ENCODE measurements around the gene MYH3. TPM values are rescaled to one million over a fixed set of nuclear protein-coding genes. Genes with fewer than 3 reads are reported as not detected.
A peak's percentile ranks its signal among the peaks of the same experiment; 100 is the strongest.

The MYH3 gene
- total and polyA plus RNA-seq, 2 experiments from 2014 or later = 0.93 to 3.5 TPM

GRCh38 chr17:10683853-10684252, 26.7 kb upstream of the MYH3 start:
- H3K9me2 ChIP-seq (replicated peaks; ENCODE audit: insufficient read depth) = no peaks in the 10 kb centered on the region
- no peak overlapping the region for H2AFZ ChIP-seq
- 47% methylated on average over 2 of the region's 2 CpGs for WGBS (ENCODE audit: low lambda C conversion rate, missing lambda C conversion rate)
- no peaks in the 10 kb centered on the region for H3K27me3 ChIP-seq
- peaks cover 4% of the 10 kb centered on the region for H3K79me2 ChIP-seq
- no peak overlapping the region for H3K27ac ChIP-seq
- H3K4me1 ChIP-seq (ENCODE audit: insufficient read depth) = no peaks in the 10 kb centered on the region
- no peak overlapping the region for H3K4me3 ChIP-seq
- no peaks in the 10 kb centered on the region for H3K36me3 ChIP-seq (replicated peaks; ENCODE audit: insufficient read depth, low read depth)
- TF ChIP-seq EZH2phosphoT487 (IDR thresholded peaks at IDR 0.05; ENCODE audit: low read depth, severe bottlenecking, unreplicated experiment) = no peak
- TF ChIP-seq, protein P1, sequence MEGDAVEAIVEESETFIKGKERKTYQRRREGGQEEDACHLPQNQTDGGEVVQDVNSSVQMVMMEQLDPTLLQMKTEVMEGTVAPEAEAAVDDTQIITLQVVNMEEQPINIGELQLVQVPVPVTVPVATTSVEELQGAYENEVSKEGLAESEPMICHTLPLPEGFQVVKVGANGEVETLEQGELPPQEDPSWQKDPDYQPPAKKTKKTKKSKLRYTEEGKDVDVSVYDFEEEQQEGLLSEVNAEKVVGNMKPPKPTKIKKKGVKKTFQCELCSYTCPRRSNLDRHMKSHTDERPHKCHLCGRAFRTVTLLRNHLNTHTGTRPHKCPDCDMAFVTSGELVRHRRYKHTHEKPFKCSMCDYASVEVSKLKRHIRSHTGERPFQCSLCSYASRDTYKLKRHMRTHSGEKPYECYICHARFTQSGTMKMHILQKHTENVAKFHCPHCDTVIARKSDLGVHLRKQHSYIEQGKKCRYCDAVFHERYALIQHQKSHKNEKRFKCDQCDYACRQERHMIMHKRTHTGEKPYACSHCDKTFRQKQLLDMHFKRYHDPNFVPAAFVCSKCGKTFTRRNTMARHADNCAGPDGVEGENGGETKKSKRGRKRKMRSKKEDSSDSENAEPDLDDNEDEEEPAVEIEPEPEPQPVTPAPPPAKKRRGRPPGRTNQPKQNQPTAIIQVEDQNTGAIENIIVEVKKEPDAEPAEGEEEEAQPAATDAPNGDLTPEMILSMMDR (IDR thresholded peaks at IDR 0.05; ENCODE audit: poor library complexity) = peak; percentile 35
- DNase-seq (ENCODE audit: low spot score) = no peak
- H3K9me3 ChIP-seq (ENCODE audit: low read depth) = no peaks in the 10 kb centered on the region
- H4K20me1 ChIP-seq (ENCODE audit: insufficient read depth, poor library complexity, severe bottlenecking) = no peaks in the 10 kb centered on the region
- H3K4me2 ChIP-seq = no peak overlapping the region

DNA sequence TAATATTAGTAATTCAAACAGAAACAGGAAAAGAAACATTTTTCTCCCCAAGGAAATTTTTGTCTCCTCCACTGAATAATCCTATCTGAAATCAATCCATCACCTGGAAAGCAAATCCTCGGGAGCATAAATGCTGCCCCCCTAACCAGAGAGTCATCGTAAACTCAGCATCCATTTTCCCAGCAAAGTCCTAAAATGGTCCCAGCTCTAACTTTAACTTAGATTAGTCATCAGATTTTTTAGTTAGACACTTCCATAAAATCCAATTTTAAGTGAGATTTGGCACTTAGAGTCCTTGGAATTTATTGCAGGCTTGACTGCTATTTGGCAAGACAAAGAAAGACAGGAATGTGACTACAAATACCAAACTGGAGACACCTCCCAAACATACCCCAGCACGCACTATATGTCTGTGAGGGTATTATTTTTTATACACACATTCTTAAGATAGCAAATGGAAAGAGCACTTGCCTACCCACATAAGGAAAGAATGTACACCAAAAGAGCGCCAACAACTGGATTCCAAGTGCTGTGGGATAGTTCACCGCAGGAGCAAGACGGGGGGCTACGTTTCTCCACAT, 24.8 kb upstream of the MYH3 start:
- H2AFZ ChIP-seq = no peak overlapping the region
- WGBS (ENCODE audit: low lambda C conversion rate, missing lambda C conversion rate) = 78% methylated on average over 7 of the region's 7 CpGs
- TF ChIP-seq EZH2 (IDR thresholded peaks at IDR 0.05; ENCODE audit: borderline replicate concordance) (no peak), EZH2phosphoT487 (IDR thresholded peaks at IDR 0.05; ENCODE audit: low read depth, severe bottlenecking, unreplicated experiment) (no peak)
- TF ChIP-seq, protein P1 (IDR thresholded peaks at IDR 0.05; ENCODE audit: poor library complexity) = no peak
- no peak overlapping the region for H3K4me3 ChIP-seq
- H3K36me3 ChIP-seq (replicated peaks; ENCODE audit: insufficient read depth, low read depth) = no peaks in the 10 kb centered on the region
- no peaks in the 10 kb centered on the region for H3K79me2 ChIP-seq
- no peaks in the 10 kb centered on the region for H3K9me2 ChIP-seq (replicated peaks; ENCODE audit: insufficient read depth)
- no peaks in the 10 kb centered on the region for H4K20me1 ChIP-seq (ENCODE audit: insufficient read depth, poor library complexity, severe bottlenecking)
- H3K4me2 ChIP-seq = no peak overlapping the region
- no peaks in the 10 kb centered on the region for H3K9me3 ChIP-seq (ENCODE audit: low read depth)
- DNase-seq (ENCODE audit: low spot score) = no peak
- H3K27me3 ChIP-seq = no peaks in the 10 kb centered on the region
- H3K27ac ChIP-seq = no peak overlapping the region
- no peaks in the 10 kb centered on the region for H3K4me1 ChIP-seq (ENCODE audit: insufficient read depth)

- no peak overlapping the region for H3K27ac ChIP-seq
- no peak for TF ChIP-seq EZH2 (IDR thresholded peaks at IDR 0.05; ENCODE audit: borderline replicate concordance)
- TF ChIP-seq, protein P1 (IDR thresholded peaks at IDR 0.05; ENCODE audit: poor library complexity) = no peak
- no peak for TF ChIP-seq EZH2phosphoT487 (IDR thresholded peaks at IDR 0.05; ENCODE audit: low read depth, severe bottlenecking, unreplicated experiment)
- H3K4me3 ChIP-seq = no peak overlapping the region
- H3K79me2 ChIP-seq = no peaks in the 10 kb centered on the region
- H3K4me1 ChIP-seq (ENCODE audit: insufficient read depth) = no peaks in the 10 kb centered on the region
- no peaks in the 10 kb centered on the region for H3K36me3 ChIP-seq (replicated peaks; ENCODE audit: insufficient read depth, low read depth)
- H2AFZ ChIP-seq = no peak overlapping the region
- H3K27me3 ChIP-seq = no peaks in the 10 kb centered on the region
- WGBS (ENCODE audit: low lambda C conversion rate, missing lambda C conversion rate) = 97% methylated on average over 4 of the region's 4 CpGs
- H3K4me2 ChIP-seq = no peak overlapping the region
- H3K9me3 ChIP-seq (ENCODE audit: low read depth) = no peaks in the 10 kb centered on the region
- DNase-seq (ENCODE audit: low spot score) = no peak
- no peaks in the 10 kb centered on the region for H4K20me1 ChIP-seq (ENCODE audit: insufficient read depth, poor library complexity, severe bottlenecking)
- no peaks in the 10 kb centered on the region for H3K9me2 ChIP-seq (replicated peaks; ENCODE audit: insufficient read depth)
Measured at GRCh38 chr17:10674704-10675103, 17.6 kb upstream of the MYH3 start.

Data from hepatocyte (in vitro differentiated cells).